HG03196 (cell line): Measurements from ENCODE around the gene ZEB1.

ENCODE experiments used
- ATAC-seq: cut with Tn5 transposase; IDR thresholded peaks from one replicate; pipeline ENCODE4 v1.9.1; 2021; ENCODE audit not compliant: unreplicated experiment

The ZEB1 gene

DNA sequence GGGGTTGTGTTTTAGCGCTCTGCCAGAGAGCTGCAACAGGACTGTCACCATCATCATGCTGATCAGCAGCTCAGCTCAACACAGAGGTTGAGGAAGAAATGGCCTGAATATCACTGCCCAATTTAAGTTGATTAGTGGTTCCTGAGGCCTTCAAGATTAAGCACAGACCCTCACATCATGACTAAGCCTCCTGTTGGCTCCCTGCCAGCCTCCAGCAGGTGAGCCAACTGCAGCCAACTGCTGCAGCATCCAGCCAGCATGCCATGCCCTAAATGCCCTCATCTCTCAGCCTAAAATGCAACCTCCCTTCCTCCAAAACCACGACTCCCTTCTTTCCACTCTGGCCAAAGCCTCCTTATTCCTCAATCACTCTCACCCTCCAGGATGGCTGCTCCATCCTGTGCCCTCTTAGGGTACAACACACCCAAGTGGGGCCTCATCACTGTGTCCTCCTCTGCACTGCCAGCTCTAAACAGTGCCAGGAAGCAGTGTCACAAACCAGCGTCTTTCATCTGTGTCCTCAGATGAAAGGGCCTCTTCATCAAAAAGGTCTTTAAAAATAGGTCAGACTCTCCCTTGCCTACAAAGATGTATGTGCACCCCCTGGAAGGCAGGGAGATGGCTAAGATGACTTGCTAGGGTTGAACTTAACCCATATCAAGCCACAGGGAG is 259.3 kb downstream of the ZEB1 start:
- ATAC-seq: no peak

DNA sequence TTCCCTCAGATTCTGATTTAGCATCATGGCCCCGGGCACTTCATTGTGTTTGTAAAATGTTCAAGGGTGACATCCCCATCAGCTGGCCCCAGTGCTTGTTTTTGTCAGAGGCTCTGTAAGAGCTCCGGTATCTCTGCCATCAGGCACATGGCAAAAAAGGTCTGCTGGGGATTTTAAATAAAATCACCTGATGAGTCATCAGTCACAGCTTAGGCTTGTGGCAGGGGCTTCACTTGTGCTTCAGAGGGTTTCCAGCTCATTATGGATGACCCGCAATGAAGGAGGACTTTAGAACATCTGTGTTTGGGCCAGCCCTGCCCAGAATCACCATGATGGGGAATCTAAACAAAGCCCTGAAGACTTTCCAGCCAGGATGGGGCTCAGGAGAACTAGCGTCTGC is 259.9 kb downstream of the ZEB1 start:
- no peak for ATAC-seq
